Chondrocyte (in vitro differentiated cells): Measurements from ENCODE around the gene ARMC10. TPM values are rescaled to one million over a fixed set of nuclear protein-coding genes. Genes with fewer than 3 reads are reported as not detected.

Experiments
- DNase-seq: peaks from one replicate; pipeline ENCODE4 v3.0.0; 2021; ENCODE audit warnings: mixed read lengths, low spot score
- H3K27ac Mint-ChIP-seq: one replicate; pipeline ENCODE4 v1.8.0; 2021; ENCODE audit warnings: mild to moderate bottlenecking, moderate library complexity, mixed read lengths; ENCODE audit not compliant: unreplicated experiment
- H3K27me3 Mint-ChIP-seq: 2 replicates; pipeline ENCODE4 v1.8.0; 2021; ENCODE audit warnings: low read depth, mixed read lengths
- H3K36me3 Mint-ChIP-seq: 2 replicates; pipeline ENCODE4 v1.8.0; 2021; ENCODE audit warnings: low read depth, mixed read lengths
- H3K4me1 Mint-ChIP-seq: 2 replicates; pipeline ENCODE4 v1.8.0; 2021; ENCODE audit warnings: low read depth, mild to moderate bottlenecking, mixed read lengths
- H3K4me3 Mint-ChIP-seq: one replicate; pipeline ENCODE4 v1.8.0; 2021; ENCODE audit warnings: mild to moderate bottlenecking, moderate library complexity, mixed read lengths; ENCODE audit not compliant: unreplicated experiment
- H3K9me3 Mint-ChIP-seq: 2 replicates; pipeline ENCODE4 v1.8.0; 2021; ENCODE audit warnings: low read depth, mixed read lengths
- CTCF ChIP-seq: fragments of 200-600 bp; sonication (generic); IDR thresholded peaks from 2 replicates; pipeline ENCODE4 v1.5.0; 2021; ENCODE audit warnings: antibody characterized with exemption, mild to moderate bottlenecking, moderate library complexity
- total RNA-seq: library from RNA; stranded (reverse); gene quantifications from 3 replicates; pipeline ENCODE4 v1.2.1, GENCODE V29; 2021

Gene ARMC10
- total RNA-seq, 1 donor from 2014 or later: 22.6 TPM

DNA sequence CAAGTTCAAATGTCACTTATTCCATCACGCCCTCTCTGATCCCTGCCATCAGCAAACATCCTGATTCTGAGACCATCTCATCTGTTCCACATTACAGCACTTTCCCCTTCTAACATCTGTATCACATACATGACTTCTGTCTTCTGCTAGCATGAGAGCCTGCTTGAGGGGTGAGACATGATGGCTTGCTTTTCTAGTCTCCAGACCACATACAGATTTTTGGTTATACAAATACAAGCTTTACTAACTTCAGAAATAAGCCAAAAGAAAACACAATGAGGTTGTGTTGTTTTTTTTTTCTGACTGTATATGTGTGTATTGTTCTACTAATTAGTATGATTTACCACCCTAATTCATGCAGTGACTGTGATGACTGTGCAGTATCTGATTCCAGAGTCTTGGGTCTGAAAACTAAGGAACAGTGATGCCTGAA is 39.7 kb downstream of the ARMC10 start:
- Mint-ChIP-seq H3K36me3 (peaks cover 17% of the 10 kb centered on the region), H3K4me3 (no peak overlapping the region), H3K27me3 (no peaks in the 10 kb centered on the region), H3K27ac (no peak overlapping the region), H3K9me3 (peaks cover 15% of the 10 kb centered on the region), H3K4me1 (peaks cover 15% of the 10 kb centered on the region)
- no peak for DNase-seq
- TF ChIP-seq CTCF: no peak

DNA sequence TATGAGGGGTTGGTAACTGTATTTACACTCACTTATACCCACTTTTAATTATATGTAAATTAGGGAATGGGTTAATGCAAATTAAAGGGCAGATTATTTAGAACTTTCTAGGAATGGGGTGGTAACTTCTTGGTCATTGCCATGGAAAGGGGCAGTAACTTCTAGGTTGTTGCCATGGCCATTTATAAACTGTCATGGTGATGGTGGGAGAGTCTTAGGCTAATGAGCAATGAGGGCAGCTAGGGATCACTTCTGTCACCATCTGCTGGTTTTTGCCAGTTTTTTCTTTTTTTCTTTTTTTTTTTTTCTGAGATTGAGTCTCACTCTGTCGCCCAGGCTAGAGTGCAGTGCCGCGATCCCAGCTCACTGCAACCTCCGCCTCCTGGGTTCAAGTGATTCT is 40.8 kb downstream of the ARMC10 start:
- Mint-ChIP-seq H3K27ac (no peak overlapping the region), H3K27me3 (no peaks in the 10 kb centered on the region), H3K9me3 (peaks cover 5% of the 10 kb centered on the region), H3K36me3 (peaks cover 7% of the 10 kb centered on the region), H3K4me3 (no peak overlapping the region), H3K4me1 (peaks cover 27% of the 10 kb centered on the region)
- TF ChIP-seq CTCF: no peak
- DNase-seq: no peak

- DNase-seq: no peak
- no peaks in the 10 kb centered on the region for H3K27me3 Mint-ChIP-seq
- H3K27ac Mint-ChIP-seq: no peak overlapping the region
- peaks cover 4% of the 10 kb centered on the region for H3K36me3 Mint-ChIP-seq
- TF ChIP-seq CTCF: no peak
- H3K9me3 Mint-ChIP-seq: no peaks in the 10 kb centered on the region
- H3K4me3 Mint-ChIP-seq: no peak overlapping the region
- peaks cover 30% of the 10 kb centered on the region for H3K4me1 Mint-ChIP-seq
Measured at GRCh38 chr7:103116511-103116910, 41.6 kb downstream of the ARMC10 start.

DNA sequence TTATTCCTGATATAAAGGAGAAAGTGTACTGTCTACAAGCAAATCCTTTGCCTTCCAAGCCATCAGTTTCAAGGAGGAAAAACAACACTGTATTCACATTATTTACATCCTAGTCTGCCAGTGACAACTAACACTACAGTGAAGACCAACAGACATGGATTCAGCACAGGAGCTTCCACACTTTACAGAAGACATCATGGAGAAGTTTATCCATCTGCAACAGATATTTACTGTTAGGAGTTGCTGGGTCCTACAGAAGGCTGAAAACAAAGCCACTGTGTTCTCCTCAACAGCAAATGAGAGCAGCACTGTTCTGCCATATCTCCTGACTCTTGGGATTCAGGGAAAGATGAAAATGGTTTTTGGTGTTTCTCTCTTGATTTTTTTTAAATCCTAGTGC is 42.1 kb downstream of the ARMC10 start:
- peaks cover 30% of the 10 kb centered on the region for H3K4me1 Mint-ChIP-seq
- no peaks in the 10 kb centered on the region for H3K27me3 Mint-ChIP-seq
- no peak for TF ChIP-seq CTCF
- no peaks in the 10 kb centered on the region for H3K9me3 Mint-ChIP-seq
- no peak overlapping the region for H3K4me3 Mint-ChIP-seq
- no peak overlapping the region for H3K27ac Mint-ChIP-seq
- H3K36me3 Mint-ChIP-seq: peaks cover 2% of the 10 kb centered on the region
- DNase-seq: no peak

GRCh38 chr7:103117465-103117864 is 42.5 kb downstream of the ARMC10 start:
- no peak for TF ChIP-seq CTCF
- Mint-ChIP-seq H3K36me3 (peaks cover 2% of the 10 kb centered on the region), H3K4me1 (peaks cover 30% of the 10 kb centered on the region), H3K4me3 (no peak overlapping the region), H3K9me3 (no peaks in the 10 kb centered on the region), H3K27ac (no peak overlapping the region), H3K27me3 (no peaks in the 10 kb centered on the region)
- DNase-seq: no peak
